HUES48 (cell line): Measurements from ENCODE around the gene GARIN5A.
"Not testable (repeated sequence)": the region's sequence is repeated elsewhere in the genome, so short reads cannot be mapped to it uniquely, and the experiment has no call there.

Experiments used
- H3K27ac ChIP-seq: one replicate; pipeline ENCODE4 v1.7.0; 2013; ENCODE audit warnings: low read depth, low read length, inconsistent platforms
- H3K27me3 ChIP-seq: 2 replicates; pipeline ENCODE4 v1.6.1; 2013; ENCODE audit warnings: mild to moderate bottlenecking, low read length; ENCODE audit not compliant: control insufficient read depth, insufficient read depth
- H3K36me3 ChIP-seq: 2 replicates; pipeline ENCODE4 v1.6.1; 2013; ENCODE audit warnings: low read length; ENCODE audit not compliant: control insufficient read depth, insufficient read depth
- H3K4me1 ChIP-seq: 2 replicates; pipeline ENCODE4 v1.6.1; 2013; ENCODE audit warnings: mild to moderate bottlenecking, low read length; ENCODE audit not compliant: control insufficient read depth, insufficient read depth
- H3K4me3 ChIP-seq: 2 replicates; pipeline ENCODE4 v1.5.1; 2013; ENCODE audit warnings: mild to moderate bottlenecking, low read depth, low read length
- H3K9ac ChIP-seq: 2 replicates; pipeline ENCODE4 v1.6.1; 2013; ENCODE audit warnings: mild to moderate bottlenecking, low read depth, low read length, moderate library complexity
- H3K9me3 ChIP-seq: 2 replicates; pipeline ENCODE4 v1.6.1; 2013; ENCODE audit warnings: low read length; ENCODE audit not compliant: control insufficient read depth, insufficient read depth

The GARIN5A gene

GRCh38 chr19:50476907-50477238, 225 bp upstream of the GARIN5A start:
- no peaks in the 10 kb centered on the region for H3K4me1 ChIP-seq
- H3K4me3 ChIP-seq: peak overlapping the region; percentile 90
- no peaks in the 10 kb centered on the region for H3K27me3 ChIP-seq
- no peak overlapping the region for H3K9ac ChIP-seq
- 0 out of 2 replicates have a peak, but pooled peaks cover 5% of the 10 kb centered on the region for H3K9me3 ChIP-seq
- H3K36me3 ChIP-seq: peaks cover 35% of the 10 kb centered on the region
- H3K27ac ChIP-seq: peak overlapping the region; percentile 96

GRCh38 chr19:50475736-50476223, 868 bp downstream of the GARIN5A start:
- no peak overlapping the region for H3K9ac ChIP-seq
- H3K9me3 ChIP-seq: 0 out of 2 replicates have a peak, but pooled peaks cover 5% of the 10 kb centered on the region
- H3K27ac ChIP-seq: no peak overlapping the region
- no peaks in the 10 kb centered on the region for H3K4me1 ChIP-seq
- no peaks in the 10 kb centered on the region for H3K27me3 ChIP-seq
- peaks cover 25% of the 10 kb centered on the region for H3K36me3 ChIP-seq
- H3K4me3 ChIP-seq: peak overlapping the region; percentile 90; the same call in 1 of the 2 replicates

DNA sequence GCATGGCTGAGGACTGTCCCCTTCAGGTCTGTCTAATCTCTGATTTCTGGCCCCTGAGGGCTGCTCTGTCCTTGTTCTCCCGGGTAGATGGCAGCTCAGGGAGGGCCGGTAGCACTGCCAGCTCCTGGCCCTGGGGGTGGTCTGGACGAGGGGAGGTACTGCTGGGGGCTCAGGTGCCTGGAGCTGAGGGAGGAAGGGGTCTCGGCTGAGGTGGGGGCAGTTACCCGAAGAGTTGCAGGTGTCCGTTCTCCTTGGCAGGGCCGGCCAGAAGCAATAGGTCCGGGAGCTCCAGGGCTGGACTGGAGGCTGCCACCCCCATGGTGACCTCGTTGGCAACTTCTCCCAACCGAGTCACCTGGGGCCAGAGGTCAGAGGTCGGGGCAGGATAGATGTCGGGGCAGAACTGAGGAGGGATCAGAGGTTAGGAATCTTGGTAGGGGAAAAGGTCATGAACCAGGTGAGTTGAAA, 1.5 kb downstream of the GARIN5A start:
- Histone ChIP-seq H3K9ac (no peak overlapping the region), H3K4me1 (no peaks in the 10 kb centered on the region), H3K4me3 (no peak overlapping the region), H3K9me3 (0 out of 2 replicates have a peak, but pooled peaks cover 5% of the 10 kb centered on the region), H3K36me3 (peaks cover 19% of the 10 kb centered on the region), H3K27ac (no peak overlapping the region), H3K27me3 (no peaks in the 10 kb centered on the region)

GRCh38 chr19:50473336-50473735, 3.3 kb downstream of the GARIN5A start:
- not testable (repeated sequence) for H3K9me3 ChIP-seq, H3K9ac ChIP-seq, H3K36me3 ChIP-seq, H3K27ac ChIP-seq, H3K4me3 ChIP-seq, H3K27me3 ChIP-seq, H3K4me1 ChIP-seq

- Histone ChIP-seq H3K4me3 (no peak overlapping the region), H3K9me3 (no peaks in the 10 kb centered on the region), H3K27ac (no peak overlapping the region), H3K27me3 (no peaks in the 10 kb centered on the region), H3K9ac (no peak overlapping the region), H3K4me1 (peaks cover 5% of the 10 kb centered on the region; the same call in 1 of the 2 replicates), H3K36me3 (no peaks in the 10 kb centered on the region)
Observed at GRCh38 chr19:50468818-50469217, 7.8 kb downstream of the GARIN5A start.

GRCh38 chr19:50467566-50467965, 9.1 kb downstream of the GARIN5A start:
- Histone ChIP-seq H3K4me3 (no peak overlapping the region), H3K4me1 (peaks cover 5% of the 10 kb centered on the region; the same call in 1 of the 2 replicates), H3K27ac (no peak overlapping the region), H3K27me3 (no peaks in the 10 kb centered on the region), H3K36me3 (no peaks in the 10 kb centered on the region), H3K9me3 (no peaks in the 10 kb centered on the region), H3K9ac (no peak overlapping the region)

- Histone ChIP-seq H3K9ac (no peak overlapping the region), H3K27ac (no peak overlapping the region), H3K36me3 (no peaks in the 10 kb centered on the region), H3K4me1 (peaks cover 5% of the 10 kb centered on the region; the same call in 1 of the 2 replicates), H3K27me3 (no peaks in the 10 kb centered on the region), H3K4me3 (no peak overlapping the region), H3K9me3 (no peaks in the 10 kb centered on the region)
Observed at GRCh38 chr19:50466706-50467039, 10.0 kb downstream of the GARIN5A start.

DNA sequence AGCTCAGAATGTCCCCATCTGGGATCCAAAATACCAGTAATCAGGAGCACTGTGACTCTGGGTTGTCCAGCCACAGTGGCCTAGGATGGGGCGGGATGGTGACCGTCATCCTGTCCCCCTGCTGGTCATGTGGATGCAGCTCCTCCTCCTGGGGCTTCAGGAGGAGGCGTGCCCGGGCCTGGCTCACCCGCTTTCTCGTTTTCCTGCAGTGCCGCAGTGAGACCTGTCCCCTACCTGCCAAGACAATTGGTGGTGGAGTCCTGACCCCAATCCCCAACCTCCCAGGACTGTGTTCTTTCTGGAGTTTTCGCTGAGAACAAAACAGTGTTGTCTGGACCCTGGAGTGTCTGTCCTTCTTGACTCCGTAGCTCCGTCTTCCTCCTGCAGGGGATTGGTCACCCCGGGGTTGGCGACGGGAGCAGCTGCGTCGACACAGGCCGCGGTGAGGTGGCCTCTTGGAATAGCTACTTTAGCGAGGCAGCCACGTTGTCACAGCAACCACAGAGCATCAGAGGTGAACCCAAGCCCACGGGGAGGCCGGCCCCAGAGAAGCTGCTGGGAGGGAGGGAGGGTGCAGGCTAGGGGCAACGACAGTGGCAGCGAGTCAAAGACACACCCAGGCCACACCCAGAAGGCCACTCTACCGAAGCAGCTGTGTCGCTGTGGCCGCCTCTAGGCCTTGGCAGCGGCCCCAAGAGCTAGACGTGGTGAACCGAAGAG, 10.5 kb downstream of the GARIN5A start:
- Histone ChIP-seq H3K27ac (no peak overlapping the region), H3K9ac (no peak overlapping the region), H3K4me3 (no peak overlapping the region), H3K36me3 (no peaks in the 10 kb centered on the region), H3K27me3 (no peaks in the 10 kb centered on the region), H3K9me3 (no peaks in the 10 kb centered on the region), H3K4me1 (peaks cover 5% of the 10 kb centered on the region; the same call in 1 of the 2 replicates)

DNA sequence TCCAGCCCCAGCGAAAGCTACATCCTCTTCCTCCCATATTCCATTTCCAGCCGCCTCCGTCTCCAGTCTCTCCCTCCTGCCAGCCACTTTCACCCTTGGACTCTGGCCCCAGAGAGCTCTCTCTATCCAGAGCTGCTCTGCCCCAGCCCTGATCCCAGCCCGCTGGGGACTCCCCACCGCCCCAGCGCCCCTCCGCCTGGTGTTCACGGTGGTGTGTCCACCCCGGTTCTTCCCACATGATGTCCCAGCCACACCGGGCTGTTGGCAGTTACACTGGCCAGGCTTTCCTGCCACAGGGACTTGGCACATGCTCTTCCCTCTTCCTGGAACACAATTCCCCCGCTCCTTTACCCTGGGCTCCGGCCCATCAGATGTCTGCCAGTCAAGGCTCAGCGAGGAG, 11.6 kb downstream of the GARIN5A start:
- Histone ChIP-seq H3K27ac (no peak overlapping the region), H3K4me1 (peaks cover 5% of the 10 kb centered on the region; the same call in 1 of the 2 replicates), H3K9me3 (no peaks in the 10 kb centered on the region), H3K4me3 (no peak overlapping the region), H3K27me3 (no peaks in the 10 kb centered on the region), H3K9ac (no peak overlapping the region), H3K36me3 (no peaks in the 10 kb centered on the region)

GRCh38 chr19:50464348-50464747, 12.3 kb downstream of the GARIN5A start:
- no peak overlapping the region for H3K9ac ChIP-seq

GRCh38 chr19:50462970-50463369, 13.7 kb downstream of the GARIN5A start:
- H3K27me3 ChIP-seq: no peaks in the 10 kb centered on the region
- no peak overlapping the region for H3K4me3 ChIP-seq
- no peaks in the 10 kb centered on the region for H3K9me3 ChIP-seq
- no peaks in the 10 kb centered on the region for H3K36me3 ChIP-seq
- no peak overlapping the region for H3K27ac ChIP-seq
- no peak overlapping the region for H3K9ac ChIP-seq
- peaks cover 5% of the 10 kb centered on the region; the same call in 1 of the 2 replicates for H3K4me1 ChIP-seq

More at GRCh38 chr19:50464348-50464747, 12.3 kb downstream of the GARIN5A start:
- Histone ChIP-seq H3K36me3 (no peaks in the 10 kb centered on the region), H3K9me3 (no peaks in the 10 kb centered on the region), H3K27ac (no peak overlapping the region), H3K4me3 (no peak overlapping the region), H3K4me1 (peaks cover 5% of the 10 kb centered on the region; the same call in 1 of the 2 replicates), H3K27me3 (no peaks in the 10 kb centered on the region)
